AG04450 (cell line): Measurements from ENCODE around the gene TGFBR3L. TPM values are rescaled to one million over a fixed set of nuclear protein-coding genes. Genes with fewer than 3 reads are reported as not detected.

Experiments
- CTCF ChIA-PET: fragments of 300-600, 350-600 bp; formaldehyde crosslinking; extraction: SDS; loops from one replicate; lab custom pipeline; 2022; ENCODE audit warnings: antibody characterized with exemption, inconsistent platforms; lab: Charles Lee
- POLR2A ChIA-PET: fragments of 350-600 bp; formaldehyde crosslinking; extraction: SDS; loops from one replicate; lab custom pipeline; 2021; ENCODE audit warnings: antibody characterized with exemption, inconsistent platforms; lab: Yijun Ruan, JAX
- DNase-seq: peaks from one replicate; pipeline ENCODE4 v3.0.0-alpha.2; 2011; ENCODE audit warnings: low read depth, low spot score
- H3K27ac ChIP-seq: one replicate; pipeline ENCODE4 v1.5.1; 2012; ENCODE audit warnings: low read depth, low read length, control low read depth
- H3K27me3 ChIP-seq: one replicate; pipeline ENCODE4 v1.6.0; 2012; ENCODE audit warnings: low read length; ENCODE audit not compliant: control insufficient read depth, insufficient read depth
- H3K4me3 ChIP-seq: 2 replicates; pipeline ENCODE4 v1.5.1; 2011; ENCODE audit warnings: mild to moderate bottlenecking, low read depth, low read length, control low read depth
- H3K9me3 ChIP-seq: 2 replicates; pipeline ENCODE4 v1.5.1; 2012; ENCODE audit warnings: low read length; ENCODE audit not compliant: control insufficient read depth, insufficient read depth
- CTCF ChIP-seq: IDR thresholded peaks from 2 replicates; pipeline ENCODE4 v1.5.1; 2011; ENCODE audit warnings: low read depth, low read length, control low read depth, inconsistent platforms
- polyA plus RNA-seq: library from polyadenylated mRNA; depleted of rRNA; stranded (reverse); fragments of >200 nt; gene quantifications from 2 replicates; pipeline ENCODE4 v1.2.3, GENCODE V29; 2011

TGFBR3L gene
- polyA plus RNA-seq, 1 experiment = not detected

DNA sequence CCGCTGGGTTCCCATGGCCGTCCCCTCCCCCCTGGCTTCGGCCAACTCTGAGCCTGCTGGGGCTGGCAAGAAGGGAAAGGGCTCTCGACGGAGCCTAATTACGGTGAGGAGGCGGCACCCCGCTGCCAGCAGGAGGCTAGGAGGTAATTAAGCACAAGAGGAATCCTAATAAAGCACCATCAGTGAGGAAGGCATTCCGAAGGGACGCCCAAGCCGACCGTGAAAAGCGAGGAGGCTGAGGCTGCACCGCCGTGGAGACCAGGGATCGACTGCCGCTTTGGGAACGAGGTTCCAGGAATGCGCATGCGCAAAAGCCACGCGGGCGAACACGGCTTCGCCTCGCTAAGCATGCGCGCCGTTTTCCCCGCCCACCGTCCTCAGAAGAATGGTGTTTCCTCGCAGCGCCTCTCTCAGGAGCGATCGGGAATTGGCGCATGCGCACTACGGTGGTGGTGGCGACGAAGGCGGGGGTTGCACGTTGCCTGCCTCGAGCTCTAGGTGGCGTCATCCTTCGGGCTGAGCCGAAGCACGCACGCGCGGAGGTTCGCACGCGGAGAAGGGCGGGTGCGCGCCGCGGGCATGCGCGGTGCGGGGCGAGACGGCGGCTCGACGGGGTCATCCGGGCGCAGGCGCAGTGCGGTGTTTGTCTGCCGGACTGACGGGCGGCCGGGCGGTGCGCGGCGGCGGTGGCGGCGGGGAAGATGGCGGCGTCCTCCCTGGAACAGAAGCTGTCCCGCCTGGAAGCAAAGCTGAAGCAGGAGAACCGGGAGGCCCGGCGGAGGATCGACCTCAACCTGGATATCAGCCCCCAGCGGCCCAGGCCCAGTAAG is 11.2 kb upstream of the TGFBR3L start, which contains the start of gene MAP2K7:
MAP2K7 (plus strand) TSS at position 634 of the 830 bp plus-strand sequence; CDS start at position 702, 68 bp downstream.
- H3K9me3 ChIP-seq = no peaks in the 10 kb centered on the region
- TF ChIP-seq CTCF = peak; percentile 43
- CTCF ChIA-PET = interaction anchor here (0.5 to 1.3 kb wide), 12 partner anchors 9 to 449 kb away, joined by 3 to 6 read pairs (median 3); partner anchors contain the start of genes LRRC8E and TIMM44
- peak within 1 kb of the TSS; percentile 61 for H3K27ac ChIP-seq
- peak within 1 kb of the TSS; percentile 83 for H3K4me3 ChIP-seq
- POLR2A ChIA-PET = interaction anchor here (0.6 to 2.0 kb wide), 14 partner anchors 13 to 1555 kb away, joined by 3 to 19 read pairs (median 4); partner anchors contain the start of genes SNAPC2, TGFBR3L and TIMM44
- no peaks in the 10 kb centered on the region for H3K27me3 ChIP-seq
- peak; percentile 98 for DNase-seq

- no peak for TF ChIP-seq CTCF
- H3K27ac ChIP-seq = peak overlapping the region; percentile 31
- no peaks in the 10 kb centered on the region for H3K9me3 ChIP-seq
- POLR2A ChIA-PET = interaction anchor here (0.6 to 2.0 kb wide), 13 partner anchors 12 to 1556 kb away, joined by 3 to 19 read pairs (median 4); partner anchors contain the start of genes SNAPC2, TGFBR3L and TIMM44
- no peaks in the 10 kb centered on the region for H3K27me3 ChIP-seq
- CTCF ChIA-PET = interaction anchor here (0.5 to 1.3 kb wide), 12 partner anchors 10 to 448 kb away, joined by 3 to 6 read pairs (median 3); partner anchors contain the start of genes LRRC8E and TIMM44
- peak overlapping the region; percentile 83 for H3K4me3 ChIP-seq
- DNase-seq = no peak
Observed at GRCh38 chr19:7904074-7905020, 10.3 kb upstream of the TGFBR3L start.

DNA sequence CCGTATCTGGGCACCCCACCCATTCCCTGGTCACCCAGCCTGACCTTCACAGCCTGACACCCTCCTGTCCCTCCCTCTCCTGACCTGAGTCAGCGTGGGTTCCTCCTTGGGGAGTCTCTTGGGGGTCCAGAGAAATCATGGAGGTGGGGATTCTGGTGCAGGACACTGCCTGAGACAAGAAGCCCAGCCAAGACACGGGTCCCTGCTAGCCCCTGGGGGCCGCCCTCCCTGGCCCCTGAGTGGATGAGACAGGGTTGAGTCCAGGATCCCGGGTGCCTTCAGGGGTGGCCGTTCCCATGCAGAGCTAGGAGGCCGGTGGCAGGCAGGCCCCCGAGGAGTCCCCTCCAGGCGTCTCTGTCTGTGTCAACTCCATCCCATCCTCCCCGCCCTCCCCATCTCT is 9.4 kb upstream of the TGFBR3L start:
- H3K4me3 ChIP-seq = peak overlapping the region; percentile 83
- ChIA-PET CTCF (interaction anchor here (0.7 kb wide), 1 partner anchor 37 kb away, joined by 4 read pairs; no protein-coding TSS in a partner anchor), POLR2A (interaction anchor here (0.6 kb wide), 1 partner anchor 348 kb away, joined by 8 read pairs; no protein-coding TSS in a partner anchor)
- no peak overlapping the region for H3K27ac ChIP-seq
- TF ChIP-seq CTCF = no peak
- H3K9me3 ChIP-seq = no peaks in the 10 kb centered on the region
- no peak for DNase-seq
- H3K27me3 ChIP-seq = no peaks in the 10 kb centered on the region

GRCh38 chr19:7905859-7906258 is 8.8 kb upstream of the TGFBR3L start:
- no peak for TF ChIP-seq CTCF
- DNase-seq = no peak
- Histone ChIP-seq H3K27me3 (no peaks in the 10 kb centered on the region), H3K27ac (no peak overlapping the region), H3K9me3 (no peaks in the 10 kb centered on the region), H3K4me3 (no peak overlapping the region)
- ChIA-PET POLR2A (interaction anchor here (0.6 kb wide), 1 partner anchor 348 kb away, joined by 8 read pairs; no protein-coding TSS in a partner anchor), CTCF (interaction anchor here (0.7 kb wide), 1 partner anchor 37 kb away, joined by 4 read pairs; no protein-coding TSS in a partner anchor)
